Osteocyte (in vitro differentiated cells): Measurements from ENCODE around the gene MMP24OS. TPM values are rescaled to one million over a fixed set of nuclear protein-coding genes. Genes with fewer than 3 reads are reported as not detected.

Source experiments
- DNase-seq: peaks from one replicate; pipeline ENCODE4 v3.0.0; 2021; ENCODE audit warnings: mixed read lengths; ENCODE audit not compliant: unreplicated experiment; ENCODE audit errors: extremely low spot score
- H3K27ac Mint-ChIP-seq: one replicate; pipeline ENCODE4 v1.8.0; 2021; ENCODE audit warnings: mild to moderate bottlenecking, mixed read lengths; ENCODE audit not compliant: unreplicated experiment
- H3K27me3 Mint-ChIP-seq: one replicate; pipeline ENCODE4 v1.8.0; 2021; ENCODE audit warnings: mixed read lengths; ENCODE audit not compliant: unreplicated experiment
- H3K36me3 Mint-ChIP-seq: one replicate; pipeline ENCODE4 v1.8.0; 2021; ENCODE audit warnings: mixed read lengths; ENCODE audit not compliant: unreplicated experiment
- H3K4me1 Mint-ChIP-seq: one replicate; pipeline ENCODE4 v1.8.0; 2021; ENCODE audit warnings: mixed read lengths; ENCODE audit not compliant: unreplicated experiment
- H3K4me3 Mint-ChIP-seq: one replicate; pipeline ENCODE4 v1.8.0; 2021; ENCODE audit warnings: mild to moderate bottlenecking, moderate library complexity, mixed read lengths; ENCODE audit not compliant: unreplicated experiment
- H3K9me3 Mint-ChIP-seq: one replicate; pipeline ENCODE4 v1.8.0; 2021; ENCODE audit warnings: mixed read lengths; ENCODE audit not compliant: unreplicated experiment
- CTCF ChIP-seq: fragments of 200-600 bp; sonication (generic); IDR thresholded peaks from 2 replicates; pipeline ENCODE4 v1.5.0; 2021; ENCODE audit warnings: antibody characterized with exemption, mild to moderate bottlenecking, moderate library complexity
- total RNA-seq: library from RNA; stranded (reverse); gene quantifications from 2 replicates; pipeline ENCODE4 v1.2.1, GENCODE V29; 2021

Gene MMP24OS
- total RNA-seq, 1 donor from 2014 or later = 120 TPM

GRCh38 chr20:35325401-35325800 lies 47.5 kb upstream of the MMP24OS start:
- H3K27ac Mint-ChIP-seq = peak overlapping the region; percentile 83
- no peak for TF ChIP-seq CTCF

GRCh38 chr20:35320396-35321126 lies 42.6 kb upstream of the MMP24OS start:
- Mint-ChIP-seq H3K9me3 (no peaks in the 10 kb centered on the region), H3K27me3 (no peaks in the 10 kb centered on the region), H3K27ac (peak overlapping the region; percentile 61), H3K4me3 (no peak overlapping the region), H3K4me1 (peaks cover 67% of the 10 kb centered on the region), H3K36me3 (peaks cover 3% of the 10 kb centered on the region)
- no peak for TF ChIP-seq CTCF
- DNase-seq = no peak

More at GRCh38 chr20:35325401-35325800, 47.5 kb upstream of the MMP24OS start:
- H3K27me3 Mint-ChIP-seq = no peaks in the 10 kb centered on the region
- peaks cover 5% of the 10 kb centered on the region for H3K36me3 Mint-ChIP-seq
- no peak overlapping the region for H3K4me3 Mint-ChIP-seq
- H3K4me1 Mint-ChIP-seq = peaks cover 58% of the 10 kb centered on the region
- no peak for DNase-seq
- H3K9me3 Mint-ChIP-seq = no peaks in the 10 kb centered on the region

- no peak overlapping the region for H3K4me3 Mint-ChIP-seq
- no peaks in the 10 kb centered on the region for H3K27me3 Mint-ChIP-seq
- peaks cover 5% of the 10 kb centered on the region for H3K36me3 Mint-ChIP-seq
- H3K27ac Mint-ChIP-seq = peak overlapping the region; percentile 61
- no peak for DNase-seq
- peaks cover 69% of the 10 kb centered on the region for H3K4me1 Mint-ChIP-seq
- H3K9me3 Mint-ChIP-seq = no peaks in the 10 kb centered on the region
- no peak for TF ChIP-seq CTCF
These were observed 41.9 kb upstream of the MMP24OS start for GRCh38 chr20:35319871-35320197.

- no peak for DNase-seq
- H3K4me1 Mint-ChIP-seq = peaks cover 74% of the 10 kb centered on the region
- no peaks in the 10 kb centered on the region for H3K27me3 Mint-ChIP-seq
- peak overlapping the region; percentile 61 for H3K27ac Mint-ChIP-seq
- no peak for TF ChIP-seq CTCF
- H3K4me3 Mint-ChIP-seq = no peak overlapping the region
- no peaks in the 10 kb centered on the region for H3K9me3 Mint-ChIP-seq
- H3K36me3 Mint-ChIP-seq = peaks cover 10% of the 10 kb centered on the region
These were observed 41.4 kb upstream of the MMP24OS start for GRCh38 chr20:35319192-35319870.

- no peak for TF ChIP-seq CTCF
- DNase-seq = no peak
- Mint-ChIP-seq H3K27ac (peak overlapping the region; percentile 61), H3K9me3 (no peaks in the 10 kb centered on the region), H3K36me3 (peaks cover 12% of the 10 kb centered on the region), H3K4me3 (no peak overlapping the region), H3K27me3 (no peaks in the 10 kb centered on the region), H3K4me1 (peaks cover 76% of the 10 kb centered on the region)
These were observed 40.7 kb upstream of the MMP24OS start for GRCh38 chr20:35318502-35319157.
